NCI-H446 (cell line): ENCODE data around the gene RFX3.

Source experiments
- DNase-seq, 2 experiments: peaks; one replicate each; lab custom pipeline; 2025; lab: John Stamatoyannopoulos, UW

The RFX3 gene

DNA sequence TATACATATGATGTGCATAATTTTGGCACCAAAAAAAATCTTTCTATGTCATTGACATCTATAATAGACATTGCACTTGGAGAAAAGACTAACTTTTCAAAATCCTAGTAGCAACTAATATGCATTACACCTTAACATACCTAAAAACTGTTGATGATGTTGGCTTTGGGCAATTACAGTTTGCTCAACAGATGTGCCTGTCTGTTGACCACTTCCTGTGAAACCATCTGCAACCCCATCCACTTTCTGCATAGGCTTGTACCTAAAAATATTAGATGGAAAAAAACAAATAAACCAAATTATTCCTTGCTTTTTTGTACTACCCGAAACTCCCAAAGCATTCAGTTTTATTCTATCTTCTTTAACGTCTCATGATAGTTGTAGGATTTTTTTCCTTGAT, 248.6 kb downstream of the RFX3 start:
- no peak for DNase-seq

DNA sequence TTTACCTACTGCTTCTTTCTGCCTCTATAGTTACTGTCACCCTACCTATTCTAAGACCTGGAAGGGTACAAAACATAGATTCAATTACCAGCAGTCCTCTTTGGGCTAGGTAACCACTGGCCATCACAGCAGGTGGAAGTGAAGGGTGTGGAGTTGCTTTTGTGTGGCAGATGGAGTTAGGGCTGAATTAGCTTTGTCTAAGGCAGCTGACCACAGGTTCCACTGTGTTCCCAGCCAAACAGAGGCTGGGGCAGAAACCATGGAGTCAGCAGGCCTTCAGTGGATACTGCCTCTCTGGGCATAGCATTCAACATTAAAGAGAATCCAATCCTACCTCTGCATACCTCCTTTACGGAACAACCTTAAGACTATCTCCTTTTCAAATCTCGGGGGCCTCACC, 254.2 kb downstream of the RFX3 start:
- no peak for DNase-seq

DNA sequence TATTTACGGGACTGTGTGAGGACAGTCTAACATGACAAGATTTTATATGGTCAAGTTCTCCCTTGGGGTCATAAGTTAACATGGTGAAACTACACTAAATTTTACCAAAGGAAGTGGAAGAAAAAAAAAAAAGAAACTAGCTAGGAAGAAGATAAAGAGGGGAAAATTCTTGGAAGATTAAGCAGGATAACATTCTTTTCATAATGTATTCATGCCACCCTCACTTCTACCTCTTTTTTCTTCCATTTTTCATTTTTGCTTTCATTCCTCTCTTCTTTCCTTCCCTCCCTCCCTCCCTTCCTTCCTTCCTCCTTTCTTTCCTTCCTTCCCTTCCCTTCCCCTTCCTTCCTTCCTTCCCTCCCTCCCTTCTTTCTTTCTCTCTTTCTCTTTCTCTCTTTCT, 254.6 kb downstream of the RFX3 start:
- no peak for DNase-seq

DNA sequence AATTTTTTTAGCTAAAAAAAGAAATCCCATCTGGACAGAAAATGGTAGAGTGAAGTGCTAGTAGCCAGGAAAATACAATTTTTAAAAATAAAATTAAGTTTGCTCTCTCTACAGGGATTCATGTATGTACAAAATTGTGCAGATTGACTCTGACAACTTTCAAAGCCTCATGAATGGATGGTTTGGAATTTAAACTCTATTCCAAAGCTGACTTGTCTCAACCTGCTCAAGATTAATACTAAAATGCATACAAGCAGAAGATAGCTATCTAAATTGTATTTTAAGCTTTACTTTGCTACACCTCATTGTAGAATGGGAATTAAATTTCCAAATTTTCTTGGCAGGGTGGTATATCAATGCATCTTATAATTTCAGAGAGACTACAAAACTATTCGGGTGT, 257.6 kb downstream of the RFX3 start:
- no peak for DNase-seq

DNA sequence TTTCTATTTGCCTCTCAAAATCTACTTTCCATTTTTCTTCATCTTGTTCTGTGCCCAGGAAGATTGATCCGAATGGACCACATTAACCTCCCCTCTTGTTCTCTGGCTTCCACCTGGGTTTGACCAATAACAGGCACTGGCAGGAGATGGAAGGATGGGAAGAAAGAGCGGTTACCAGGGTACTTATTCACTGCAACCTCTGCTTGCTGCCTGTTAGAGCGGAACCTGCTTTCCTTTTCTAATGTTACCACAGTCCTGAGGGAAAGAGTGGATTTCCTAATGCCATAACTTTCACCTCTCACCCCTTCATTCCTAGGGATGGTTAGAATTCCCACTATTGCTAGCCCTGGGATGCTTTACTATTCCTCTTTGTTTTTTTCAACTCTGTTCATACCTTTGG, 262.1 kb downstream of the RFX3 start:
- no peak for DNase-seq

DNA sequence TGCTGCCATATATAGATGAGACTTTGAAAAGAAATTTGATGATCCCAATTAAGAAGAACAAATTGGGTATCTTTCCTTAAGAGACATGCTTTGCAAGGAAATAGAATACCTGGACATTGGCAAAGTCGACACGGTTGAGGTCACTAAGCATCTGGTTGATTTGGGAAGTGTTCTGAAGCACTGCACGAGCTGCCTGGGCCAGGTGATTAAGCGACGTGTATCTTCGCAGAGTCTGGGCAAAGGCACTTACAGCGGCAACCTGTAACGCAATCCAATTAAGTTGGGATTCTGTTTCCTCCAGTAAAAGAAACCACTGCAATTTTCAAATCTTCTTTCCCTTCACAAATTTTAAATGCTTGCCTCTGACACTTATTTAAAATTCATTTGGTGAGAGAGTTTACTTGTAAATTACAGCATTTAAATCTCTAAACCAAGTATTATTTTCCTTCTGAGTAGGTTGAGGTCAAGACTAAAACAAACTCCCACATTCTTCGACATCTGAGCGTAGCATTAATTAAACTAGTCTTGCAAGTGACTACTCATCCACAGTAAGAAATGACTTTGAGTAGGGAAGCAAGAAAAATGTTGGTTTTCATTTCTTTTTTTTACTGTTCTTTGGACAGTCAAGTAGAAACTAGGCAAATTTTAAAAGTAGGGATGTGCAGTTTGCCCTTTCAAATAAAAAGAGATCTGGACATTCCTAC, 262.8 kb downstream of the RFX3 start:
- DNase-seq = no peak

DNA sequence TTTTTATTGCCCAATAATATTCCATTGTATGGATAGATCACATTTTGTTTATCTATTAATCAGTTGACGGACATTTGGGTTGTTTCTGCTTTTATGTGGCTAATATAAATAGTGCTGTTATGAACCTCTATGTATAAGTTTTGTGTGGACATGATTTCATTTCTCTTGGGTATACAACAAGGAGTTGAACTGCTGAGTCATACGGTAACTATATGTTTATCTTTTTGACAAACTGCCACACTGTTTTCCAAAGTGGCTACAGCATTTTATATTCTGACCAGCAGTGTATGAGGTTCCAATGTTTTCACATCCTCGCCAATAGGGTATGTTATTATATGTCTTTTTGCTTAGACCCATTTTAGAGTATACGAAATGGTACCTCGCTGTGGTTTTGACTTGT, 264.3 kb downstream of the RFX3 start:
- no peak for DNase-seq

DNA sequence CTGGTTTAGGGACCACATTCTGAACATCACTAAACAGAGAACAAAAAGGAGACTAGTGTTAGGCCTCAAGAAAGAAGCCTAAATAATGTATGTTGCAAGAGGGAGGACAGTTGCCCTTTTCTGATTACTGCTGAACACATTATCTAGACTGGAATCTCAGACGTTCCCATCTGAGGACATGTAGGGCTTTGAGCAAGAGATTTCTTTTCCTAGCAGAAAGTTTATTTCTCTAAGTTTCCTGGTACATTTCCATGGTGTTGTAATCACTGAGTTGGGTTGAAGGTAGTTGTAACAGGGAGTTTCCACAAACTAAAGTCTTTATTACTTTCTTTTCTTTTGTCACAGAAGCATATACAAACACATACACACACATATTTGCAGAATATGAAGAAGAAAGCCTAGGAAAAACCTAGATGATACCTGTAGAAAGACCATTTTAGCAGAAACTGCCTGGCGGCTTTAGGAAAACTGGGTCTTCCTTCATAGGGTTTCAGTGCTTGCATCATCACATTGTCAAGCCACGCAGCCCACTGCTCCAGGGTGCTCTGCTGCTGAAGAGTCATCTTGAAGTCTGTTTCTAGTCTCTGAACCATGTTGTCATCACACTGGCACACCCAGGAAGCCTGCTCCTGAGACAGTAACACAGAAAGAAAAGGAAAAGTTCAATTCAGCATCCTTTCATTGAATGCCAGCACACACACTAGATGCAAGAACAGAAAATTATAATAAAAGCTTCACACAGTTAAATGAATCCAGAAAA, 269.1 kb downstream of the RFX3 start:
- DNase-seq = no peak

DNA sequence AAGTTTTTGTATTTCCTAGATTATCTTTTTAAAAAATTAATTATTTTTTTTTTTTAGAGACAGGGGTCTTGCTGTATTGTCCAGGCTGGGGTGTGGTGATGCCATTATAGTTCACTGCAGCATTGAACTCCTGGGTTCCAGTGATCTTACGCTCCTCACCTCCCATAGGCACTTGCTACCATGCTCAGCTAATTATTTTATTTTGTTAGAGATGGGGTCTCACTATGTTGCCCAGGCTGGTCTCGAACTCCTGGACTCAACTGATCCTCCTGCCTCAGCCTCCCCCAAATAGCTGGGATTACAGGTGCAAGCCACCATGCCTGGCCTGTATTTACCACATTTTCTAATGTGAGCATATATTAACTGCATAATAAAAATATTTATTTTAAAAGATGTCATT, 274.5 kb downstream of the RFX3 start:
- DNase-seq = no peak

DNA sequence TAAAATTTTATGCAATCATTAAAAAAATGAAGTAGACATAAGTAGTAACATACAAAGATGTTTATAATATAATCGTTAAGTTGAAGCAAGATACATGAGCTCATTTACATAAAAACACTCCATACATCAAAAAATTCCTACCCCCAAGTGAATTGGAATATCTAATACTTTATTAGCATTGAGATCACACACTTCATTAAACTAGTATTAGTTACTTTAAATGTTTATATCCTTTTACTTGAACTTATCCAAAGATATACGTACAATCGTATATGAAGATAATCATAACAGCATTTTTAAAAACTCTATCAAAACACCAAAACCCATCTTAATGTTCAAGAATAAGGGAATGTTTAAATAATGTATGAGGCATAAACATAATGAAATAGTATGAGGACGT, 275.1 kb downstream of the RFX3 start:
- no peak for DNase-seq

DNA sequence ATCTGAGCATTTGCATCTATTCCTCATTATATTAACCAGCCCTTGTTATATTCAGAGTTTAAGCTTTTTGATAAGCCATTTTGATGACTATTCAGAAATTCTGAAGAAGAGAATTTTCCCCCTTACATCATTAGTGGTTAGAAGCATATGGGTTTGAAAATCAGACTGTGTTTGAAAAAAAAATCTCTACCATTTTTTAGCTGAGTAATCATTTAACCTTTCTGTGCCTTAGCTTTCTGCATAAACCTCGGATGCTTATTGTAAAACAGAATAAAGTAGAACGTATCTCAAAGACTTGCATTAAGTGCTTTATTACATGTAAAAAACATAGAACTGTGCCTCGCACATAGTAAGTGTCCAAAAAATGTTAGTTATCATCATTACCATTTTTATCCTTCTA, 278.6 kb downstream of the RFX3 start:
- DNase-seq = no peak

DNA sequence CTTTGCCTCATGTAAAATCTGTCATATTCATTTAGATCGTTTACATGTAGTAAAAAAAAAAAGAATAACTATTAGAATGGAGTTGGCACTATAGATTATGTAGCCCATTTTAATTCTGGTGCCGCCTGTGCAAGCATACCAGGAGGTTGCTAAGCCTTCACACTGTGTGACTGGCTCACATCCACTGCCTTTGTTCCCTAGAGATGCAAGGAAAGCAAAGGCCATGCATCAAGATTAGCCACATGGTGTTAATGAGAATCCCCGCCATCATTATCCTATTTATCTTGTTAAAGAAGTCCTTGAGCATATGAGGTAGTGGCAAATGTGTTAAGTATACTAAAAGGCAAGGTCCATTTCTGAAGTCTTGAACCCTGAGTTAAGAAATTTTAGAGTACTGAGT, 279.6 kb downstream of the RFX3 start:
- DNase-seq = no peak

DNA sequence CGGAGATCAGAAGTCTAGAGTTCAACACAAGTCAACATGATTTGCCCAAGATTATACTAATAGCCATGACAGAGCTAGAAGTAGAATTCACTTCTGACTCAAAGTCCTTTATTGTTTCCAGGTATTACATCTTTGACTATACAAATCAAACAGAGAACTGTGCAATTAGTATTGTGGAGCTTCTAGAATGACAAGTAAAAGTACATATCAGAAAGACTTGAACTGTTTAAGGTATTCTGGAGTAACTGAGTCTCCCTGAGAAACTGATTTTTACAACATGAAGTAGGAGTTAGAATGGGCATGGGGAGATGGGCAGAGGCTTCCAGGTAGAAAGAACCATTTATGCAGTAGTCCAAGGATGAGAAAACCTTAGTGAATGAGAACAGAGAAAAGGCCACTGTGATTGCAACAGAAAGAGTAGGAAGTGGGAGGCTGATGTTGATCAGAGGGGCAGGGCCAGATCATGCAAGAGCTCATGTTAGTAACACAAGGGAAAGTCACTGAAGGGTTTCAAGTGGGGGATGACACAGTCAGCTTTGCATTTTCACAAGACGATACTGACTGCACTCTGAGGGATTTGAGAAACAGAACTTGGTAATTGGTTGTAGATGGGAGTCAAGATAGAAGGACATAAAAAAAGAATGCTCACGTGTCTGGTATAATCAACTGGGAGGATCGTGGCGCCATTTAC, 280.7 kb downstream of the RFX3 start:
- no peak for DNase-seq

DNA sequence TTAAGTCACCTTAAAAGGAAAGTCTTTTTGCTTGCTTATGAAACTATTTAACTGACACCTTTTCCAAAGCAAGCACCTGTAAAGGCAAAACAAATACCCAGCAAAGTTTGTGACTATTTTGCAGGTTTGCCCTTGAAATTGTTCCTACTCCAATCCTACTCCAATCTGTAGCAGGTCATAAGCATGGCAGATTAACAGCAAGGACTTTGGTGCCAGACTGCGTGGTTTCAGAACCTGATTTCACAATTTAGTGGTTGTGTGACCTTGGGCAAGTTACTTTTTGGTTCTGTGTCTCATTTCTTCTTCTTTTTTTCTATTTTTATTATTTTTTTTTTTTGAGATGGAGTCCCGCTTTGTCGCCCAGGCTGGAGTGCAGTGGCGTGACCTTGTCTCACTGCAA, 282.1 kb downstream of the RFX3 start:
- no peak for DNase-seq

DNA sequence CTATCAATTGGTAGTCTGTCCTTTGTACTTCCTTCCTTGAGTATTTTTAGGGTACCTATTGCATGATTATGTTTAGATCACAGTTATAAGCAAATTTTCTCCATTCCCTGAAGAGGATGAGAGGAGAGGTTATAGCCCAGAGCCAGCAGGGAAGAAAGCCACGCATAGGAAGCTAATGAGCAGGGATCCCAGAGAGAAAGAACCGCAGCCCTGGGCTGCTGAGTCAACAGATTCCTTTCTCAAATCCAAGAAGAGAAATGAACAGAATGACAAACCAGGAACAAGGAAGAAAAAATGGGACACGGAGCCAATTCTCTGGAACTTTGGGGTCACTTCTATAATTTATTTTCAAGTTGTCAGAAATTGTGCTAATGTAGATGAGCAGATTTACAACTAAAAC, 284.5 kb downstream of the RFX3 start:
- no peak for DNase-seq

DNA sequence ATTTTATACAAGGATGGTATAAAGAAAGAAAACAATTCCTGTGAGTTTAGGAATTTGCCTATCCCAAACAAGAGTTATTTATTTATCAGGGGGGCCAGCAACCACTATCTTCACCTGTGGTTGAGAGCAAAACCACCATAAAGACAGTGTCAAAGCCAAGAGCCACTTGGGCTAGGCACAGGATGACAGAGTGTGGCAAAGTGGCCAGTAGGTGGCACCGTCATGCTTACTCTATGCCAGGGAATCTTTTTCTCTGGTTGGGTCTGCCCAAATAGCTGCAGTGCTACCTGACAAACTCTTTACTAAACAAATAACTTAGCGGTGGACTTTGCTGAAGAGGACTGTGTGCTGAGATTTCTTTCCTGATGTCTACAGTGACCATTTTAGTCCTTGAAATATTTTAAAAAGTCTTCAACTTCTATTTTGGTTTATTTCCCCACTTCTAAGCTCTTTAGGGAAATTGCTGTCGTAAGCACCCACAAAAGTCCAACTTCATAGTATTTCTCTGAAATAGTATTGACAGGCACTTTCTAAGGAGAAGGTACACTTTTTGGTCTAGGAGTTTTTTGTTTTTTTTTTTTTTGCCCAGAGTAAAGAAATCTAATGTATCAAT, 285.0 kb downstream of the RFX3 start:
- peak; percentile 62 to 90 for DNase-seq

DNA sequence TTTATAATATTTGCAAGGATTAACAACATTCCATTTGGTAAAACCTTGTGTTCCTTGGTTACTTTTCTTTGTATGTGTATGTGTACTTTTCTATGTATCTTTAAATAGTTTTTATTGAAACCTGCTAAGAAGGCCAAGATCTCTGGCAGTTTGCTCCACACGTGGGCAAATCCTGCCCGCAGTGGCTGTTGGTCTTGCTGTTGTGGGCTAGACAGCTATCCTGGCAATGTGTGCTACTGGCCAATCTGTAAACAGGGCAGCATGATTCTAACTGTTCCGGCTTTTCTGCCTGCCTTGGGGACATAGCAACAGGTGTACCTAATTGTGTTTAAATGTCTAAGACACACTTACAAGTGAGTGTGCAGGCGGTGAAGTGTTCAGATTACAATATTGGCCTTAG, 286.6 kb downstream of the RFX3 start:
- no peak for DNase-seq

DNA sequence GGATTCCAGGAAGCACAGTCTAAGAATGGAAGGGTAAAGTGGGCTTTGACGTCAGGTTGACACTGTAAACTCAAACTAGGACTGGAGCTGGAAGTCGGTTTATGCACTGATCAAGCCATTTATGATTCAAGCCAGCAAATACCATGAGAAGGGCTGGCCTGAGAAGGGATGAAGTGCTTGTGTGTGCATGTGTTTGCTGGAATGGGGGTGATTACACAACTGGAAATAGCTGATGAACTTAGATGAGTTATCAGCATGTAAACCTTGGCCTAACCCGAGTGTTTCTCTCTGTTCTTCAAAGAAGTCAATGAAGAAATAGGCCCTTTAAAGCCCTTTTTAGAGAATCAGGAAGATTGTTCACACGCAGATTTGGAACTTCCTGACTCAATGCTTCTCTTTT, 287.6 kb downstream of the RFX3 start:
- no peak for DNase-seq

DNA sequence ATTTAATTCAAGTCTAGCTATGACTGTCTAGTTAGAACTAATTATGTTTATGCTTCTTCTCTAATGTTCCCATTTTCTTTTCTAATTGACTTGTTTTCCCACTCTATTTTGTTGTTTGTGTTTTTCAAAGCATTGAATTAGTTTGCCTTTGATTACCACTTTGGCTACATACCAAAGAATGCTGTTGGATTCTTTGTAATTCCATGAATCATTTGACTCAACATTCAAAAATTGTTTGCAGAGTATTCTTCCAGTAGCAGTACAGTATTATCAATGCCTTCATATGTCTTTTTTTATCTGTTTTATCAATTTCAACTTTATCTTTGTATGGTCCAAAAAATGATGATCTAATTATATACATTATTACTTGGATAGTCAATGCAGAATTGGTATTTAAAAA, 288.7 kb downstream of the RFX3 start:
- no peak for DNase-seq

DNA sequence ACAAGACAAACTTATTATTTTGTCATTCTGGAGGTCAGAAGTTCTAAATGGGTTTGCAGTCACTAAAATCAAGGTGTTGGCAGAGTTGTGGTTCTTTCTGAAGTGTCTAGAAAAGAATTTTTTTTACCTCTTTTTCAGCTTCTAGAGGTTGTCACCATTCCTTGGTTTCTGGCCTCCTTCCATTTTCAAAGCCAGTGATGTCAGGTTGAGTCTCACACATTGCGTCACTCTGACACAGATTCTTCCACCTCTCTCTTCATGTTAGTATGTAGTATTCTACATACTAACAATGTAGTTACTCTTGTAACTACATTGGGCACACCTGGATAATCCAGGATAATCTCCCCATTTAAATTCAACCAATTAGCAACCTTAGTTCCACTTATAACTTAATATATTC, 290.3 kb downstream of the RFX3 start:
- DNase-seq = no peak

DNA sequence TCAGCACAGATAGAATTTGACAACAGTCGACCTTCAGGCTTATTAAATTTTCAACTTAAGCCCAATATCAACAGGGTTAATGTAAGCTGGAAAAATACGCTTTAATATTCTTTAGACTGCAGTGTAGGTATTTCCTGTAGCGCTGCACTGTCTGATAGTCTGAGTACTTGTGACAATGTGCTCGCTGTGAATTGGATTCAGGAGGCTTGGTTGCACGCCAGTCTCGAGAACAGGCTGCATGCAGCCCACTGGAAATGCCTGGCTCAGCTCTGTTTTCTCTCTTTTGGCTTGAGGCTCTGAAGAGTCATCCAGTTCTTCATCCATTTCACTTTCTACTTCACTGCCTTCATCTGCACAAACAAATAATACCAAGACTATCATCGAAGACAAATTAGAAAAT, 300.9 kb downstream of the RFX3 start:
- DNase-seq = peak; percentile 31 to 73

DNA sequence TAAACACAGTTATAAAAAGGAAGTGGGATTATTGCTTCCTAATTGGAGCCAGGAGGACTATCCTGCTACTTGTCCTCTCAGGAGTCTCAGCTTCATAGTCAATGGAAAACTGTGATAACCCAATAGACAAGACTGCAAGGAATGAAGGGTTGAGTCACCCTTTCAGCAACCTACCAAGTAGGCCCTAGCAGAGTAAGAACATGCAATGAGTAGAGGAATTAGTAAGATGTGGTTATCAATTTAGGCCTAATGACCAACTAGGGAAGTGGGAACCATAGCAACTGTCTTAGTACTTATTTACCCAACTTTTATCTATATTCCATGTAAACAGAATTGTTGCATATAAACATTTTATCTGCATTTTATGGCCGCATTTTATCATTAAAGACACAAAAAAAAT, 310.1 kb downstream of the RFX3 start:
- no peak for DNase-seq

DNA sequence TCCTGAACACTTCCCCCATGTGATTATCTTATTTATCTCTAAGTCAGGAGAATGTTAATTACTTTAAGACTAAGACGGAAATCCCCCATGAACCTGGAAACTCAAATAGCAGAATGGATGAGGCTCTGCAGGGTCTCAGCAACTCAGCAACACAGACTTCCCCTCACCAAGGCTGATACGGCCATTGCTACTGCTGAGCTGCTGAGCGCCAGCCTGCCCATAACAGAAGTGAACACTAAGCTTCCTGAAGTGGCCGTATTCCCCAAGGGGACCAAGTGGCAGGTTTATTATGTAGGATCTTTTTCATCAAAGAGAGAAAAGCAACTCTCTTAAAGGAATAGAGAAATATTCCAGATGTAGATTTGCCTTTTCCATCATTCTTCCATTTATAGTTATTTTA, 311.1 kb downstream of the RFX3 start:
- DNase-seq = no peak
